HG03039 (cell line): ENCODE data around the gene FAM25A.
"Not testable (repeated sequence)": the region's sequence is repeated elsewhere in the genome, so short reads cannot be mapped to it uniquely, and the experiment has no call there.

Experiments
- ATAC-seq: cut with Tn5 transposase; IDR thresholded peaks from one replicate; pipeline ENCODE4 v1.9.1; 2021; ENCODE audit warnings: mild to moderate bottlenecking, moderate library complexity; ENCODE audit not compliant: unreplicated experiment

The FAM25A gene

DNA sequence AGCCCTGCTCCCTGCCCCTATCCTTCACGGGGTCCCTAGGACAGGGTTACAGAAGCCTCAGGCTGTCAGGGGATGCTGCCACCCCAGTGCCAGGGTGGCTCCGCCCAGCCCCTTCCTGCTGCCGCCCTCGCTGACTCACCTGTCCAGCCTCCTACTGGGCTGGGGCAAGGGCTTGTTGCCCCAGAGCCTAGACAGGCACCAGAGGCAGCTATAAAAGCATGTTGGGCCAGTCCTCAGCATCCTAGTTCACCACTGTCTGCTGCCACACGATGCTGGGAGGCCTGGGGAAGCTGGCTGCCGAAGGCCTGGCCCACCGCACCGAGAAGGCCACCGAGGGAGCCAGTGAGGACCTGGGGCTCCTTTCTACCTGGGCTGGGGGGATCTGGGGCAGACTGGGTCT lies at the start of gene FAM25A:
FAM25A (plus strand) TSS at position 239 of the 400 bp plus-strand sequence; CDS start at position 270, 31 bp downstream.
- not testable (repeated sequence) for ATAC-seq

DNA sequence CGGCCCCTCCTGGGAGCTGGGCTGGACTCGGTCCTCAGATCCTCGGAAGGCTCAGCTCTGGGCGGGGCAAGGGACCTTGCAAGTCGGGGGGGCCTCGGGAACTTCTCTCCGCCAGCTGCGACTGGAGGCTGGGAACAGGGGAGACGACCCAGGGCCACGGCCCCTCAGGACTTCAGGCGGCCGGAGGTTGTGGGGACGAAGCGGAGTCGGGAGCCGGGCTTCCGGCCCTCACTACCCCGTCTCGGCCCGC lies 49.2 kb upstream of the FAM25A start:
- ATAC-seq: peak; percentile 13

GRCh38 chr10:86971232-86971991 lies 48.7 kb upstream of the FAM25A start:
- peak; percentile 81 for ATAC-seq

DNA sequence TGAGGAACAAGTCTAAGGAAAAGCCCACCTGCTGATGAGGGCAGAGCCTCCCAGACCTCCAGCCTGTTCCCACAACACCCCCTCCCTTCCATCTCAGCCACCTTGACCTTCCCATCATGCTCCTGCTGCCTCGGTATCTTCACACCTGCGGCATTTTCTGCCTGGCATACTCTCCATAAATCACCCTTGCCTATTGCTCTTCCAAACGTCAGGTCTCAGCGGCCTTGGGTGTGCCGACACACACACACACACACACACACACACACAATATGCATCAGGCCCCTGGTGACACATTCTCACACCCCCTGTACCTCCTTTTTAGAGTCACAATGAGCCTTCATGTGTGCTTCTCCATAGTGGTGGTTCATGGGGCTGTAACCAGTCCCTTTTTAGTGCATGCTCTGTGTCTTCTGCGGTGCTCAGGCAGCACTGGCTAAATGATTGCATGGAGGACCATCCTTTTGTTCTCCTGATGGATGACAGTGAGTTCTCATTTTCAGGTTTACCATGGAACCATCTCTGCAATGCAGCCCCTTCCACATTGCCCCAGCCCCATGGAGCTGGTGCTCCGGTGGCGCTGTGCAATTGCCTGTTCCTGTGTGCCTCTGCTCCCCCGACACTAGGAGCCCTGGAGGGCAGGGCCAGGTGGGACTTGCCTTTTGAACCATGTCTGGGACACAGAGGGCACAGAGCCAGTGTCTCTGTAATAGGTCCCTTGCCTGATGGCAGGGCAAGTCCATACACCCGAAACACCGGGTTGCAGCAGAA lies 47.3 kb upstream of the FAM25A start:
- ATAC-seq: no peak

DNA sequence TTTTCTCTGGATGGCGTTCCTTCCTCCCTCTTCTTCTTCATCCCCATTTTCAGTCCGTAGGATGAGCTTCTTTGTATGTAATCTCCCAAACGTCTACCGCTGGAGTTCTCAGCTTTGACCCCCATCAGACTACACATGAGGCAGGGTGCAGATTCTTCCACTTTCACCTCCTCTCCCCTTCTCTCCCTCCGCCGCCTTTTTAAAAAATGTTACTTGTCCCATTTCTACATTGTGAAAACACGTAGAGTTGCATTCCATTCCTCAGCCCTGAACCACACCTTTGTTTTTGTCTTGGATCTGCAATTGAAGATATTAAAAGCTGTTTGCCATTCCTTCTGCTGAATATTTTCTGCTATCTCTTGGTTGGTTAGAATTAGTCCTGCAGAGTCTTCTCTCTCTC lies 45.6 kb upstream of the FAM25A start:
- ATAC-seq: no peak

- ATAC-seq: no peak
Measured at GRCh38 chr10:86976362-86977056, 43.6 kb upstream of the FAM25A start.

- ATAC-seq: not testable (repeated sequence)
Measured at GRCh38 chr10:86978457-86978856, 41.6 kb upstream of the FAM25A start.

DNA sequence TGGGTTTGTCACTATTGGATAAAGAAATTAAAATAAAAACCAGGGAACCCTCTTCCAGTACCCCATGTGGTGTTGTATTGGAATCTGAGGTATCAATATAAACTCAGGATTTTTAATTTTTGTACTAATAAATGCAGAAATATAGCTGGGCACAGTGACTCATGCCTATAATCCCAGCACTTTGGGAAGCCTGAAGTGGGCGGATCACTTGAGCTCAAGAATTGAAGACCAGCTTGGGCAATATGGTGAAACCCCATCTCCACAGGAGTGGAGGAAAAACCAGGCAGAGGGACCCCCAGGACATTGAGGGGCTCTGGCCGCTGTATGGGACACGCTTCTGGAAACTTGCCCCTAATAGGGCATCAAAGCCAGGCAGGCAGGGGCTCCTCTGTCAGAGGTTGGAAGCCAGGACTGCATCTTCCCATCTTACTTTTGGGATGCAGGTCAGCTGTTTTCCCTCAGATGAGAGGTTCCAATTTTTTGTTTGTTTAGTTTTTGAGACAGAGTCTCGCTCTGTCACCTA lies 40.7 kb upstream of the FAM25A start:
- ATAC-seq: no peak

DNA sequence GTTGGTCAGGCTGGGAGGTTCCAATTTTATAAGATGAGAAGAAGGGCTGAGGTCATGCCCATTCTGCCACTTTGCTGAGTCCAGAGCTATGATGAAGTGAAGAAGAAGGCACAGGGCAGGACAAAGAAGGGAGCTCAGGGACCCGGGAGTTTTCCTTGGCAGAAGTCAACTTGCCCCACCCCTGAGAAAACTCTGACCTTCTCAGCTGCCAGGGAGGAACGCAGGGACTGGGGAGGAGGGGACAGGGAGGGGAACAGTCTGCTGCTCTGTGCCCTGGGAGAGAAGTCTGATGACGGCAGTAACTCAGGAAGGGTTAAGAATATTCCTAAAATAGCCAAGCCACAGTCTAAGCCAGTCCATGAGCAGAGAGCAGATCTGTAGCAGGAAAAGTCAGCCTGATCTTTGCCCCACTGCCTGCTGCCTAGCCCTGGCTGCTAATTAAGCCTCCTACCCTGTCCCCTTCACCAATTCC lies 40.1 kb upstream of the FAM25A start:
- ATAC-seq: no peak

- ATAC-seq: not testable (repeated sequence)
Measured at GRCh38 chr10:86981020-86981419, 39.1 kb upstream of the FAM25A start.

- ATAC-seq: no peak
Measured at GRCh38 chr10:86981716-86982115, 38.4 kb upstream of the FAM25A start.

DNA sequence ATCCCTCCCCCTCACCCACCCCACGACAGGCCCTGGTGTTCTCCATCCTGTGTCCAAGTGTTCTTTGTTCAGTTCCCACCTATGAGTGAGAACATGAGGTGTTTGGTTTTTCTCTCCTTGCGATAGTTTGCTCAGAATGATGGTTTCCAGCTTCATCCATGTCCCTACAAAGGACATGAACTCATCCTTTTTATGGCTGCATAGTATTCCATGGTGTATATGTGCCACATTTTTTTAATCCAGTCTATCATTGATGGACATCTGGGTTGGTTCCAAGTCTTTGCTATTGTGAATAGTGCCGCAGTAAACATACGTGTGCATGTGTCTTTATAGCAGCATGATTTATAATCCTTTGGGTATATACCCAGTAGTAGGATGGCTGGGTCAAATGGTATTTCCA lies 35.6 kb upstream of the FAM25A start:
- not testable (repeated sequence) for ATAC-seq

DNA sequence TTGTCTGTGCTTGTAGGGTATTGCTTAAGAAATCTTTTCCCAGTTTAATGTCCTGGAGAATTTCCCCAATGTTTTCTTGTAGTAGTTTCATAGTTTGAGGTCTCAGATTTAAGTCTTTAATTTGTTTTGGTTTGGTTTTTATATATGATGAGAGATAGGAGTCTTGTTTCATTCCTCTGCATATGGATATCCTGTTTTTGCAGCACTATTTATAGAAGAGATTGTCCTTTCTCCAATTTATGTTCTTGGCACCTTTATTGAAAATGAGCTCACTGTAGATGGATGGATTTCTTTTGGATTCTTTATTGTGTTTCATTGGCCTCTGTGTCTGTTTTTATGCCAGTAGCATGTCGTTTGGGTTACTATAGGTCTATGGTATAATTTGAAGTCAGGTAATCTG lies 31.6 kb upstream of the FAM25A start:
- no peak for ATAC-seq

DNA sequence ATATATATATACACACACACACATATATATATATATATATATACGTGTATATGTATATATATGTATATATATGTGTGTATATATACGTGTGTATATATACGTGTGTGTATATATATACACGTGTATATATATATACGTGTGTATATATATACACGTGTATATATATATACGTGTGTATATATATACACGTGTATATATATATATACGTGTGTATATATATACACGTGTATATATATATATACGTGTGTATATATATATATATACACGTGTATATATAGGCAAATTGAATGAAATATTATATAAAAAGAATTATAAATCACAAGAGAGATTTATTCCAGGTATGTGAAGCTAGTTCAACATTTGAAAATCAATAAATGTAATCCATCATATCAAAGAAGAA lies 28.7 kb upstream of the FAM25A start:
- not testable (repeated sequence) for ATAC-seq

DNA sequence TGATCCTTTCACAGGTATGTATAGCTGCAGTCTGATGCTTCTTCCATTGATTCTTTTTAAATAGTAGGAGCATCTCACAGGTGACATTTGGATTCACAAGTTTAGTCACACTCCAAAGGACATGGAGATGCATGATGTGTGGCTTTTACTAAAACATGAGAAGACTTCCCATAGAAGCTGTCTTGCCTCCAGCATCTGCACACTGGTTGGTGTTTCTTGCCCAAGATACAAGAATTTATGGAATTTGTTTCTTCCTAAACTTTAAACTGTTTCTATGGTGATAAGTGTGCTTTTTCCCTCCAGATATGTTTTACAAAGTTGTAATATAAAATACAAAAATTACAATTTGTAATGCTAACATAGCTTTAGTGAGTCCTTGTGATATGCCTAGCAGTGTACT lies 27.6 kb upstream of the FAM25A start:
- ATAC-seq: no peak

DNA sequence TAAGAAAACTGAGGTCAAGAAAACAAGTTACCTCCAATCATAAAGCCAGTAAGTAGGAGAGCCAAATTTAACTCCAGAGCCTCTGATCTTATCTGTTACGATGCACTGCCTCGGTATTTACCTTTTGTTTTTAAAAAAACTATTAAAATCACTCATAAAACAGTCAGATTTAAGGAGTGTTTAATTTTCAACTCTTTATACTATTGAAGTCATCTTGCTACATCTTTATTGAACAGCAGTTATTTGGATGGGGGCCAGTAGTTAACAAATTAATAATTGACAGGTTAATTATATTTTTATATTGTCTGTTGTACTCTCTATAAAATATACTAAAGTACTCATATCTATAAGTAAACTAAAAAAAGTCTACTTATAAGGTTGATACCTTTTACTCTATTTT lies 27.2 kb upstream of the FAM25A start:
- ATAC-seq: no peak

- not testable (repeated sequence) for ATAC-seq
Measured at GRCh38 chr10:86999802-87000403, 20.2 kb upstream of the FAM25A start.

DNA sequence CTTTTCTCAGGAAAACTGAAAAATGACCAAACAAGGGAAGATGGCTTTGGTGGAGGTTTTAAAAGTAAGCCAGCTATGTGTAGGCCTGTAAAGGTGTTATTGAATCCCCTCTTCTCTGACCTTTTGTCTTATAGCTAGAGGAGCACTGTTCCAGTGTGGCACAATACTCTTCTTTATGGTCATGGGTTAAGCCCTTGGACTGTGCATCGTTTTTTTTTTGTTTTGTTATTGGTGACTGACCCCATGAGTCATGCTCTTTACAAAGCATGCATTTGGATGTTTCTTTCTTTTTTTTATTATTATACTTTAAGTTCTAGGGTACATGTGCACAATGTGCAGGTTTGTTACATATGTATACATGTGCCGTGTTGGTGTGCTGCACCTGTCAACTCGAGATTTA lies 19.6 kb upstream of the FAM25A start:
- no peak for ATAC-seq

- not testable (repeated sequence) for ATAC-seq
Measured at GRCh38 chr10:87007124-87007523, 13.0 kb upstream of the FAM25A start.

GRCh38 chr10:87007674-87008073 lies 12.4 kb upstream of the FAM25A start:
- not testable (repeated sequence) for ATAC-seq

GRCh38 chr10:87008303-87008702 lies 11.8 kb upstream of the FAM25A start:
- ATAC-seq: not testable (repeated sequence)
